Stimulated activated CD4-positive, alpha-beta T cell treated with anti-CD3 and anti-CD28 coated beads, TNF-alpha, amount 100 ng/mL, for 1 hour (primary cell): ENCODE measurements around the gene CTR9.

ENCODE experiments used
- DNase-seq, 3 donors: peaks; one replicate each; pipeline ENCODE4 v3.0.0-alpha.2; 2020; ENCODE audit warnings: low read depth in 3 of 3, low spot score in 1 of 3

Gene CTR9

GRCh38 chr11:10750838-10751580 lies at the start of gene CTR9:
Gene CTR9, plus strand, starts transcription at chr11:10751246. Its CDS starts 167 bp downstream, at chr11:10751413.
- peak; percentile 74 to 84 (median 75) for DNase-seq

- no peak for DNase-seq
These were observed 49.1 kb upstream of the CTR9 start for GRCh38 chr11:10701982-10702381.

GRCh38 chr11:10708131-10708530 lies 42.9 kb upstream of the CTR9 start:
- no peak for DNase-seq

GRCh38 chr11:10709299-10710086 lies 41.6 kb upstream of the CTR9 start:
- no peak for DNase-seq

- DNase-seq: no peak
These were observed 35.5 kb upstream of the CTR9 start for GRCh38 chr11:10715571-10715970.

GRCh38 chr11:10716122-10716521 lies 34.9 kb upstream of the CTR9 start:
- DNase-seq: no peak

GRCh38 chr11:10716543-10717259 lies 34.3 kb upstream of the CTR9 start:
- no peak for DNase-seq

GRCh38 chr11:10719616-10720015 lies 31.4 kb upstream of the CTR9 start:
- DNase-seq: no peak

GRCh38 chr11:10720881-10721376 lies 30.1 kb upstream of the CTR9 start:
- no peak for DNase-seq

- no peak for DNase-seq
These were observed 28.7 kb upstream of the CTR9 start for GRCh38 chr11:10722307-10722706.

GRCh38 chr11:10725114-10725906 lies 25.7 kb upstream of the CTR9 start:
- DNase-seq: no peak

GRCh38 chr11:10725907-10726253 lies 25.2 kb upstream of the CTR9 start:
- DNase-seq: no peak

- no peak for DNase-seq
These were observed 23.7 kb upstream of the CTR9 start for GRCh38 chr11:10727146-10727851.

- DNase-seq: no peak
These were observed 22.9 kb upstream of the CTR9 start for GRCh38 chr11:10728154-10728553.

- DNase-seq: no peak
These were observed 22.1 kb upstream of the CTR9 start for GRCh38 chr11:10728789-10729472.

- no peak for DNase-seq
These were observed 20.9 kb upstream of the CTR9 start for GRCh38 chr11:10730151-10730550.

GRCh38 chr11:10731064-10731680 lies 19.9 kb upstream of the CTR9 start:
- no peak for DNase-seq

GRCh38 chr11:10735481-10736475 lies 15.3 kb upstream of the CTR9 start:
- DNase-seq: peak; percentile 55 to 86 (median 67)
